GM12878 (cell line): ENCODE measurements around the gene ZSWIM5.
"Not testable (repeated sequence)": the region's sequence is repeated elsewhere in the genome, so short reads cannot be mapped to it uniquely, and the experiment has no call there.

Source experiments
- EGR1 ChIP-seq, 2 experiments: IDR thresholded peaks; 1 replicate in 1 of 2; 2 replicates in 1 of 2; pipeline ENCODE4 v1.6.1; 2011 to 2012; ENCODE audit warnings: low read depth in 2 of 2, low read length in 2 of 2, borderline replicate concordance in 1 of 2, mild to moderate bottlenecking in 1 of 2, moderate library complexity in 1 of 2
- NR2F1 ChIP-seq: fragments of 450-650 bp; conservative IDR thresholded peaks from 2 replicates; pipeline ENCODE4 v1.6.1; 2017; ENCODE audit warnings: mild to moderate bottlenecking
- POLR2A ChIP-seq: IDR thresholded peaks from 2 replicates; pipeline ENCODE4 v1.6.1; 2011; ENCODE audit warnings: low read depth, mild to moderate bottlenecking, low read length
- POLR2AphosphoS5 ChIP-seq: IDR thresholded peaks from 2 replicates; pipeline ENCODE4 v1.6.1; 2011; ENCODE audit warnings: mild to moderate bottlenecking, low read length, inconsistent platforms
- SREBF2 ChIP-seq: IDR thresholded peaks from 2 replicates; pipeline ENCODE4 v1.6.1; 2012; ENCODE audit warnings: mild to moderate bottlenecking, low read length
- SRF ChIP-seq, 2 experiments: IDR thresholded peaks; 2 replicates each; pipeline ENCODE4 v1.6.1; 2011; ENCODE audit warnings: low read depth in 2 of 2, low read length in 2 of 2, mild to moderate bottlenecking in 1 of 2, moderate library complexity in 1 of 2
- TAF1 ChIP-seq: IDR thresholded peaks from 2 replicates; pipeline ENCODE4 v1.6.1; 2011; ENCODE audit warnings: mild to moderate bottlenecking, low read depth, low read length, borderline replicate concordance
- TF ChIP-seq, protein P1 (sequence below): IDR thresholded peaks from 2 replicates; pipeline ENCODE4 v1.6.1; 2011; ENCODE audit warnings: low read depth, low read length, improper control_type of control experiment, borderline replicate concordance
- TF ChIP-seq, protein P2 (sequence below), 3 experiments: IDR thresholded peaks in 2 of 3; conservative IDR thresholded peaks in 1 of 3; 2 replicates each; pipeline ENCODE4 v1.5.1; 2011; ENCODE audit warnings: low read depth in 3 of 3, low read length in 3 of 3, mild to moderate bottlenecking in 3 of 3, control low read depth in 2 of 3, moderate library complexity in 2 of 3, inconsistent platforms in 1 of 3, mixed read lengths in 1 of 3; ENCODE audit not compliant: control insufficient read depth in 2 of 3, insufficient read depth in 1 of 3; ENCODE audit errors: extremely low read depth in 1 of 3

DNA sequence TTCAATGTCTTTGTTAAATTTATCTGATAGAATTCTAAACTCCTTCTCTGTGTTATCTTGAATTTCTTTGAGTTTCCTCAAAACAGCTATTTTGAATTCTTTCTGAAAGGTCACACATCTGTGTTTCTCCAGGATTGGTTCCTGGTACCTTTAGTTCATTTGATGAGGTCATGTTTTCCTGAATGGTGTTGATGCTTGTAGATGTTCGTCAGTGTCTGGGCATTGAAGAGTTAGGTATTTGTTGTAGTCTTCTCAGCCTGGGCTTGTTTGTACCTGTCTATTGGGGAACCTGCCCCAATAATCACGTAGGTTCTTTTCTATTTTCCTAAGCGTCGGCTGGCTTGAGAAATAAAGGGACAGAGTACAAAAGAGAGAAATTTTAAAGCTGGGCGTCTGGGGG lies 129.4 kb downstream of the ZSWIM5 start:
- TF ChIP-seq, protein P1, sequence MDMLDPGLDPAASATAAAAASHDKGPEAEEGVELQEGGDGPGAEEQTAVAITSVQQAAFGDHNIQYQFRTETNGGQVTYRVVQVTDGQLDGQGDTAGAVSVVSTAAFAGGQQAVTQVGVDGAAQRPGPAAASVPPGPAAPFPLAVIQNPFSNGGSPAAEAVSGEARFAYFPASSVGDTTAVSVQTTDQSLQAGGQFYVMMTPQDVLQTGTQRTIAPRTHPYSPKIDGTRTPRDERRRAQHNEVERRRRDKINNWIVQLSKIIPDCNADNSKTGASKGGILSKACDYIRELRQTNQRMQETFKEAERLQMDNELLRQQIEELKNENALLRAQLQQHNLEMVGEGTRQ: not testable (repeated sequence)
- TF ChIP-seq POLR2AphosphoS5; EGR1 (IDR thresholded peaks at IDR 0.05; ENCODE audit: borderline replicate concordance in 1 of 2, low read depth in 2 of 2, low read length in 2 of 2); TAF1; NR2F1; SREBF2; SRF (IDR thresholded peaks at IDR 0.05; ENCODE audit: low read depth in 2 of 2, low read length in 2 of 2); POLR2A: not testable (repeated sequence)
- TF ChIP-seq, protein P2, sequence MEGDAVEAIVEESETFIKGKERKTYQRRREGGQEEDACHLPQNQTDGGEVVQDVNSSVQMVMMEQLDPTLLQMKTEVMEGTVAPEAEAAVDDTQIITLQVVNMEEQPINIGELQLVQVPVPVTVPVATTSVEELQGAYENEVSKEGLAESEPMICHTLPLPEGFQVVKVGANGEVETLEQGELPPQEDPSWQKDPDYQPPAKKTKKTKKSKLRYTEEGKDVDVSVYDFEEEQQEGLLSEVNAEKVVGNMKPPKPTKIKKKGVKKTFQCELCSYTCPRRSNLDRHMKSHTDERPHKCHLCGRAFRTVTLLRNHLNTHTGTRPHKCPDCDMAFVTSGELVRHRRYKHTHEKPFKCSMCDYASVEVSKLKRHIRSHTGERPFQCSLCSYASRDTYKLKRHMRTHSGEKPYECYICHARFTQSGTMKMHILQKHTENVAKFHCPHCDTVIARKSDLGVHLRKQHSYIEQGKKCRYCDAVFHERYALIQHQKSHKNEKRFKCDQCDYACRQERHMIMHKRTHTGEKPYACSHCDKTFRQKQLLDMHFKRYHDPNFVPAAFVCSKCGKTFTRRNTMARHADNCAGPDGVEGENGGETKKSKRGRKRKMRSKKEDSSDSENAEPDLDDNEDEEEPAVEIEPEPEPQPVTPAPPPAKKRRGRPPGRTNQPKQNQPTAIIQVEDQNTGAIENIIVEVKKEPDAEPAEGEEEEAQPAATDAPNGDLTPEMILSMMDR (IDR thresholded peaks at IDR 0.05 in 2 of 3, conservative IDR thresholded peaks at IDR 0.05 in 1 of 3; ENCODE audit: control insufficient read depth in 2 of 3, extremely low read depth in 1 of 3, insufficient read depth in 1 of 3, low read depth in 3 of 3, low read length in 3 of 3): not testable (repeated sequence)
